Measurements from ENCODE around the gene ABCC1. TPM values are rescaled to one million over a fixed set of nuclear protein-coding genes. Genes with fewer than 3 reads are reported as not detected.
"Not testable (repeated sequence)": the region's sequence is repeated elsewhere in the genome, so short reads cannot be mapped to it uniquely, and the experiment has no call there.

The ABCC1 gene
- total and polyA plus RNA-seq, 4 donors, result 12.4 to 41.5 (median 31.3) TPM

- Histone ChIP-seq H3K36me3 (ENCODE audit: control insufficient read depth in 4 of 4, insufficient read depth in 4 of 4, low read length in 4 of 4) (peaks cover 0 to 10% (median 0%) of the 10 kb centered on the region in 4 donors), H3K27me3 (ENCODE audit: control insufficient read depth in 3 of 3, insufficient read depth in 3 of 3, low read length in 2 of 3) (no peaks in the 10 kb centered on the region)
Measured at GRCh38 chr16:16158741-16159374, 209.4 kb downstream of the ABCC1 start.

GRCh38 chr16:16159662-16160061, 210.2 kb downstream of the ABCC1 start:
- Histone ChIP-seq H3K27me3 (ENCODE audit: control insufficient read depth in 3 of 3, insufficient read depth in 3 of 3, low read length in 2 of 3) (no peaks in the 10 kb centered on the region), H3K9me3 (ENCODE audit: control insufficient read depth in 4 of 4, insufficient read depth in 3 of 4, low read length in 3 of 4) (peaks cover 0 to 14% (median 9%) of the 10 kb centered on the region in 4 donors), H3K9ac (ENCODE audit: insufficient read depth in 1 of 2, low read length in 2 of 2) (no peak overlapping the region), H3K36me3 (ENCODE audit: control insufficient read depth in 4 of 4, insufficient read depth in 4 of 4, low read length in 4 of 4) (peaks cover 0 to 10% (median 0%) of the 10 kb centered on the region in 4 donors), H3K4me3 (no peak overlapping the region), H3K27ac (ENCODE audit: low read depth in 1 of 2, low read length in 1 of 2) (no peak overlapping the region), H3K4me1 (ENCODE audit: control insufficient read depth in 5 of 5, insufficient read depth in 5 of 5, low read length in 5 of 5) (no peaks in the 10 kb centered on the region)
- no peak for ATAC-seq (ENCODE audit: insufficient read depth, low FRiP score)
- no peak for DNase-seq
- WGBS, 2 donors, result 96 to 97% methylated on average over 3 of the region's 3 CpGs
- no peak for TF ChIP-seq CTCF (IDR thresholded peaks at IDR 0.05; ENCODE audit: control extremely low read depth, extremely low read depth)

More at GRCh38 chr16:16158741-16159374, 209.4 kb downstream of the ABCC1 start:
- 83 to 85% methylated on average over 3 of the region's 3 CpGs for WGBS, 2 donors
- Histone ChIP-seq H3K9ac (ENCODE audit: insufficient read depth in 1 of 2, low read length in 2 of 2) (no peak overlapping the region), H3K4me1 (ENCODE audit: control insufficient read depth in 5 of 5, insufficient read depth in 5 of 5, low read length in 5 of 5) (no peaks in the 10 kb centered on the region), H3K27ac (ENCODE audit: low read depth in 1 of 2, low read length in 1 of 2) (no peak overlapping the region), H3K4me3 (no peak overlapping the region), H3K9me3 (ENCODE audit: control insufficient read depth in 4 of 4, insufficient read depth in 3 of 4, low read length in 3 of 4) (peaks cover 0 to 14% (median 9%) of the 10 kb centered on the region in 4 donors)
- ATAC-seq (ENCODE audit: insufficient read depth, low FRiP score) (no peak), DNase-seq (peak in 1 of 3 donors; percentile 18)
- no peak for TF ChIP-seq CTCF (IDR thresholded peaks at IDR 0.05; ENCODE audit: control extremely low read depth, extremely low read depth)

- ATAC-seq (ENCODE audit: insufficient read depth, low FRiP score), result no peak
- H3K9me3 ChIP-seq (ENCODE audit: control insufficient read depth in 4 of 4, insufficient read depth in 3 of 4, low read length in 3 of 4), result peaks cover 0 to 14% (median 9%) of the 10 kb centered on the region in 4 donors
- H3K4me1 ChIP-seq (ENCODE audit: control insufficient read depth in 5 of 5, insufficient read depth in 5 of 5, low read length in 5 of 5), result no peaks in the 10 kb centered on the region
- no peaks in the 10 kb centered on the region for H3K27me3 ChIP-seq (ENCODE audit: control insufficient read depth in 3 of 3, insufficient read depth in 3 of 3, low read length in 2 of 3)
- DNase-seq, result no peak
- 87 to 89% methylated on average over 5 of the region's 5 CpGs for WGBS, 2 donors
- H3K27ac ChIP-seq (ENCODE audit: low read depth in 1 of 2, low read length in 1 of 2), result no peak overlapping the region
- H3K9ac ChIP-seq (ENCODE audit: insufficient read depth in 1 of 2, low read length in 2 of 2), result no peak overlapping the region
- H3K4me3 ChIP-seq, result no peak overlapping the region
- H3K36me3 ChIP-seq (ENCODE audit: control insufficient read depth in 4 of 4, insufficient read depth in 4 of 4, low read length in 4 of 4), result peaks cover 0 to 16% (median 0%) of the 10 kb centered on the region in 4 donors
- TF ChIP-seq CTCF (IDR thresholded peaks at IDR 0.05; ENCODE audit: control extremely low read depth, extremely low read depth), result no peak
Measured at GRCh38 chr16:16161319-16161718, 211.9 kb downstream of the ABCC1 start.

DNA sequence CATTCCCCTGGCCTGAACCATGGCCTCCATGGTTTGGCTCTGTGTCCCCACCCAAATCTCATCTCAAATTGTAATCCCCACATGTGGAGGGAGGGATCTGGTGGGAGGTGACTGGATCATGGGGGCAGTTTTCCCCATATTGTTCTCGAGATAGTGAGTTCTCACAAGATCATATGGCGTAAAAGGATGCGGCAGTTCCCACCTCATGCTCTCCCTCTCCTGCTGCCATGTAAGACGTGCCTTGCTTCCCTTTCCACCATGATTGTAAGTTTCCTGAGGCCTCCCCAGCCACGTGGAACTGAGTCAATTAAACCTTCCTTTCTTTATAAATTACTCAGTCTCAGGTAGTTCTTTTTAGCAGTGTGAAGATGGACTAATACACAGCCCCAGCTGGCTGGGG, 212.4 kb downstream of the ABCC1 start:
- H3K27me3 ChIP-seq (ENCODE audit: control insufficient read depth in 3 of 3, insufficient read depth in 3 of 3, low read length in 2 of 3); H3K4me3 ChIP-seq; H3K27ac ChIP-seq (ENCODE audit: low read depth in 1 of 2, low read length in 1 of 2); ATAC-seq (ENCODE audit: insufficient read depth, low FRiP score); DNase-seq; H3K9ac ChIP-seq (ENCODE audit: insufficient read depth in 1 of 2, low read length in 2 of 2); H3K4me1 ChIP-seq (ENCODE audit: control insufficient read depth in 5 of 5, insufficient read depth in 5 of 5, low read length in 5 of 5): not testable (repeated sequence)
- Histone ChIP-seq H3K36me3 (ENCODE audit: control insufficient read depth in 4 of 4, insufficient read depth in 4 of 4, low read length in 4 of 4) (peaks cover 0 to 16% (median 0%) of the 10 kb centered on the region in 4 donors), H3K9me3 (ENCODE audit: control insufficient read depth in 4 of 4, insufficient read depth in 3 of 4, low read length in 3 of 4) (peaks cover 0 to 14% (median 9%) of the 10 kb centered on the region in 4 donors)
- 79 to 82% methylated on average over 5 of the region's 5 CpGs for WGBS, 2 donors

Measured in lung (tissue), 12 donors.